RKO (cell line): ENCODE measurements around the gene SCUBE3.

Source experiments
- DNase-seq: peaks from one replicate; pipeline ENCODE4 v3.0.0-alpha.2; 2016; ENCODE audit warnings: low spot score

SCUBE3 gene

GRCh38 chr6:35181933-35182612 lies 31.7 kb upstream of the SCUBE3 start:
- DNase-seq, result peak; percentile 53

DNA sequence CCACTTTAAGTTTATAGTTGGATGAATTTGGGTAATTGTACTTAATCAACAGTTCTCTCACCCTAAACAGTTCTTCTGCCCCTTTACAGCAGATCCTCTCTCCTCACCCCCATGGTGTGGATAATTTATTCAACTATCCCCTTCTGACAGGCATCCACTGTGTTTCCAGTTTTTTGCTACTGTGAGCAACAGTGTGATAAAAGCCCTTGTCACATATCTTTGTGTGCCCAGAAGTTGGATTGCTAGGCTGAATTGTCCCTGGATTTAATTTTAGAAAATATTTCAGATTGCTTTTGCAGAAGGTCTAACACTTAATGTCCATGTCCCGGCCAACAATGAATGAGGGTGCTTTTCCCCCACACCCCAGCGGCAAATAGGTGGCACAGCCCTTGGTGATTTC lies 30.5 kb upstream of the SCUBE3 start:
- DNase-seq, result no peak

DNA sequence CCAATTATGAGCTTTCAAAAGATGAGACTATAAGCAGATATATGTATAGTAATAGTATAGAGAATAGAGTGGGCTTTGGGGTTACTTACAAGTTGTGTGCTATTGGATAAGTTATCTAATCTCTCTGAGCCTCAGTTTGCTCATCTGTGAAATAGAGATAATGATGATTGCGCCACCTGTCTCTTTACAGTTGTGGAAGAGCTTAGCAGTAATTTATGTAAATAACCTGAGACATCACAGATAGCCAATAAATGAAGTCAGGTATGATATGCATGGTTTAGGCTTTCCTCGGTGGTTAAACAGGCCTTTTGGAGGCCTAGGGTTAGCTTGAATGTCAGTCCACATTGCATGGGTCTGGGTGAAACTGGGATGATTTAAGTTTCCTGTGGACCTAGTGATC lies 29.8 kb upstream of the SCUBE3 start:
- DNase-seq, result no peak

DNA sequence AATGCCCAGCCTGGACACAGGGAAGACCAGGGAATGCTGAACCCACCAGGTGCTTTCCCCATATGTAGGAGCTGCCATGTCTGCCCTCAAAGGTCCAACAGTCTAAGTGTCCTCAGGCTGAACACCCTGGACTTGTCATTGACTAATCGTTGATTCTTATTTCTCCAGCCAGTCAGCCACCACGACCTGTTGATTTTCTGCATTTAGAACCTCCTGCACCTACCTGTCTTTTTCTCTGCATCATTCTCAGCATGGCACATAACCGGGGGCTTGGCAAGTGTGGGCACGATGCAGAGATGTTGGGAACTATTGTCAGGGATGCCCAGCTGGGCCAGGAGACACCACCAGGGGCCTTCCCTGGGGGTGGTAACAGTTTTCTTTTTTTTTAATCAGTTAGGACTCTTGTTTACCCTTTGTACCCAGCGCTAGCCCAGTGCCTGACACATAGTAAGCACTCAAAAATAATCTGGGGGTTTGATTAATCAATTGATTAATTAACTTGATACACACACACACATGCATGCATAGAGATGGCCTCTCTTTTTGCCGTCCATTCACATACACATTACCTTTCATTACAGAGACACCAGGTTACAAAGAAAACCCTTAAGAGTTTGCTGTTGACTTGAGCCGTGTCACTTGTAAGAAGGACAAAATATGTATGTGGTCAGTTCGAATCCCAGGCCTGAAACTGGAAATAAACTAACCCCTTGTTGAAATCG lies 29.0 kb upstream of the SCUBE3 start:
- no peak for DNase-seq

DNA sequence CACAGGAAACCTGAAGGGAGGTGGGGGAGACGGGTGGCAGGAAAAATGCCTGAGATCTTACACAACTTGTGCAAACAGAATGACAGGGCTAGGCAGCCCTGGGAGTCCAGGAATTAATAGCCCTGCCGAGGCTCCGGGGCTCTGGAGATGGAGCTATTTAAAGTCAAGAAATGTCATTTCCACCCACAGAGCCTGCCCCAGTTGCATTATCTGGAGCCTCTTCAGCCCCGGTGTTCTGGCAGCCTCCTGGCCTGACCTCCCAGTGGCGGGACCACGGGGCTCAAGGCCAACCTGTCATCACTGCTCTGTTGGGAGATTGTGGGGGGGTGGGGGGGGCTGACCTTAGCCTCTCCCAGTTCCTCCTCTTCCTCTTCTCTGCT lies 28.5 kb upstream of the SCUBE3 start:
- no peak for DNase-seq

- DNase-seq, result no peak
Observed at GRCh38 chr6:35185971-35186370, 27.8 kb upstream of the SCUBE3 start.

DNA sequence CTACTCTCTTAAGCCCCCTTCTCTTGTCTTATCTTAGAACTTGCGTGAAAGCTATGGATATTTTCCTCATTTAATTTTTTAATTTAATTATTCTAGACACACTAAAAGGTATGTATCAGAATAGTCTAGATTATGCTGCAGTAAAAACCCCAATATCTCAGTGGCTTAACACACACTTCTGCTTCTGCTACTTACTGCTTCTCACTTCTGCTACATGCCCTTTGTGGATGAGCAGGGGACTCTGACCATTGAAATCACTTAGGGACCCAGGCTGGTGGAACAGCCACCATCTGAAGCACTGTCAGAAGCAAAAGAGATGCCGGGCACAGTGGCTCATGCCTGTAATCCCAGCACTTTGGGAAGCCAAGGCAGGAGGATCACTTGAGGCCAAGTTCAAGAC lies 27.2 kb upstream of the SCUBE3 start:
- DNase-seq, result no peak

GRCh38 chr6:35188886-35189285 lies 24.9 kb upstream of the SCUBE3 start:
- DNase-seq, result no peak

DNA sequence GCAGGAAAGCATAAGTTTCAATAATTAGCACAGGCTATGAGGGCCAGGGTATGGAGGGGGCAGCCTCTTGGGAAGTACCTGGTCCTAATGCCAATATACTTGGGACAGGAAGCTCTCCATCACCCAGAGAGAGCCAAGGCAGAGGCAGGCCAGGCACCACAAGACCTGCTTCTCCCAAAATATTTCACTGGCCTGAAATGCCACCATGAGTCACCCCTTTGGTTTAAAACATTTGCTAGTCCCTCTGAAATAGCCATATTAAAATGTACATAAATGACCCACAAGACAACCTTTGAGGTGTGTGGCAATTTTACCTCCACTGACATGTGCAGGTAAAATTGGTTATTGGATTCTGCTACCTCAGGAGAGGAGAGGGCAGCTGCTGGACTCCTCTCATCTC lies 23.4 kb upstream of the SCUBE3 start:
- no peak for DNase-seq

DNA sequence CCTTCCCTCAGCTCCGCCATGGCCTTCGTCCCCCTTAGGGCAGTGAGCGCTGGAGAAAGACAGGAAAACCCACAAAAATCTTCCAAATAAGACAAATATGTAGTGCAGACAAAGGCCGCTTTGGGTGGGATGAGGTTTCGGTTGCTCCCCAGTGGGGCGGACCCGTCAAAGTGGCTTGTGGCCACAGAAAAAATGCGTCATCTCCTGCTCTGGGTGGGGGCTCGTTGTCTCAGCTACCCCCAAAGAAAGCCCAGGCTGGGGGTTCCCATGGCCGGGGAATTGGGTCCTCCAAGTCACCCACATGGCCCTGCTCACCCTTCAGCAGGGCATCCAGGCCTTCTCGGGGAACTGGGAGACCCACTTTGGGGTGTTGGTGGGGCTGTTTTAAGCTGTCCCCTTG lies 21.9 kb upstream of the SCUBE3 start:
- no peak for DNase-seq

GRCh38 chr6:35192301-35192860 lies 21.4 kb upstream of the SCUBE3 start:
- DNase-seq, result no peak

DNA sequence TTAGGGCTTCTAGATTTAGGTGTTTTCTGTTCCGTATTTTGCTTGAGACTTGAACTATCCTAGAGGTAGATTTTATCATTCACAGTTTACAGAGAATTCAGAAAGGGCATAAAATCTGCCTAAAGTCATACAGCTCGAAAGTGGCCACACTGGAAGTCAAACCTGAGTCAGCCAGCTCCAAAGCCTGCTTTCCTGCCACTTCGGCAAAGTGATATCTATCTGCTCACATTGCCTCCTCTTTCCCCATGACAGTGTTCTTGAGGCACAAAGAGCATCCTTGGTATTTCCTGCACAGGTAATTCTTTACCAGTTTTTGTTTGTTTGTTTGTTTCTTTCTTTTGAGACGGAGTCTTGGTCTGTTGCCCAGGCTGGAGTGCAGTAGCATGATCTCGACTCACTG lies 19.4 kb upstream of the SCUBE3 start:
- no peak for DNase-seq

- DNase-seq, result no peak
Observed at GRCh38 chr6:35195120-35195780, 18.5 kb upstream of the SCUBE3 start.

DNA sequence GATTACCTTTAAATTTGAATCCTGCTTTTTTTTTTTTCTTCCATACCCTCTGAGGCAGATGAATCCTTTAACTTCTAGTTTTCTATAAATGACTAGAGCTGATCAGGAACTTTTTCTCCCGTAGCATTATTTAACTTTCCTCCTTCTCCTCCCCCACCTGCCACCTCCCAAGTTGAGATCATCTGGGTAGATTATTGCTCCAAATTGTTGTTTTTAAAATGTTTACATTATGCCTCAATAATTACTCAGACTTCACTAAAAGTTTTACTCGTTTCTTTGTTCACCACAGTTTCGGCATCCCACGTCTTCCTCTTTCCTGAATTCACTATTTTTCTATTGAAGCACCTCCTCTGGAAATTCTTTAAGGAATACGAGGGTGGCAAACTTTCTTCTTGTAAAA lies 16.6 kb upstream of the SCUBE3 start:
- DNase-seq, result no peak

DNA sequence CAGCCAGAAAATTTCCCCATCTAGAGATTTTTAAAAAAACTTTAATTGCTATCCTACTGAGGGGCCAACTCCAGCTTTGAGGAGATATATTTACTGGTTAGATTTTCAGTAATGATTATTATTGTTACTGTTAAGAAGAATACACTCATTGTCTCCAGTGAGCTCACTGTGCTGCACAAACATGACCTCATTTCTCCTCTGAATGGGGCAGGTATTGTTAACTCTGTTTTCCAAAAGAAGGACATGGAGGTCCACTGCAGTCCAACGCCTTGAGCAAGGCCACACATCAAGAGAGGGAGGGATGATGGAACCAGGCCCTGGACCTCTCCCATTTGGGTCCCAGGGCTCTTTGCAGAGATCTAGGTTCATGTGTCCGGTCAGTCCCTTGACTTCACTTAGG lies 13.9 kb upstream of the SCUBE3 start:
- DNase-seq, result no peak

- DNase-seq, result no peak
Observed at GRCh38 chr6:35202066-35202546, 11.7 kb upstream of the SCUBE3 start.

DNA sequence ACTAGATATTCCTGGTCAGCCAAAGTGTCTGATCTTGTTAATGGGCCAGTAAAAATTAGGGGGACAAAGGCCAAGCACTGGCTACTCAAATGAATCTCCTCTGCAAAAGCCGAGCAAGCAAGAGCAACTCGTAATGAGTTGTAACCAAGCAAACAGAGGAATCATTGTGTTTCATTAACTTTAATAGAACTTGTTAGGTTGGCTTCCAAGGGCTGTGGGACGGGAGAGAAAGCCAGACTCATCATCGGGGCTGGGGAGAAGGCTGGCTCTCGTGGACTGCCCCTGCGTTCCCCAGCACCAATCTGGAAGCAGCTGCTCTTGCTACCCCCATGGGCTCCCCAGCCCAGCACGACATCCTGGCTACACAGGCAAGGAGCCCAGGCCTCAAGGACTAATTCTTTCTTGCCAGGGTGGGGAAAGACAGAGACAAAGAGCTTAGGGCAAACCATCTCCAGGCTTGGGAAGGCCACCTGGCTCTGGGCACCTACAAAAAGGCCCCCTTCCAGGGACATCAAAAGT lies 10.5 kb upstream of the SCUBE3 start:
- DNase-seq, result no peak

DNA sequence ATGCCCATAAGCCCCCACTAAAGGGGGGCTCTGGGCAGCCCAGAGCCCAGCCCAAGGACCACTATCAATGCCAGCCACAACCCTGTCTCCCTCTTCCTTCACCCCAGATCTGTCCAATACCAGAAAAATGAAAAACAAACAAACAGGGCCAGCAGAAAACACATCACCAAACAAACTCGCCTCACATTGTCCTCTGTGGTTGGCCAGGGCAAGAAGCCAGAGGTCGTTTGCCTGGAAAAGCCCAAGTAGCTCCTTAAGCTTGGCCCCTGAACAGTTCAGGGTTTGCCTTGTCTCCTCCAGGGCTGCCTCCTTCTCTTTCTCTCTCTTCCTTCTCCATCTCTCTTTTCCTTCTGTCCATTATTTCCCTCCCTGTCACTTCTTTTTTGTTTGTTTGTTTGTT lies 10.1 kb upstream of the SCUBE3 start:
- no peak for DNase-seq

DNA sequence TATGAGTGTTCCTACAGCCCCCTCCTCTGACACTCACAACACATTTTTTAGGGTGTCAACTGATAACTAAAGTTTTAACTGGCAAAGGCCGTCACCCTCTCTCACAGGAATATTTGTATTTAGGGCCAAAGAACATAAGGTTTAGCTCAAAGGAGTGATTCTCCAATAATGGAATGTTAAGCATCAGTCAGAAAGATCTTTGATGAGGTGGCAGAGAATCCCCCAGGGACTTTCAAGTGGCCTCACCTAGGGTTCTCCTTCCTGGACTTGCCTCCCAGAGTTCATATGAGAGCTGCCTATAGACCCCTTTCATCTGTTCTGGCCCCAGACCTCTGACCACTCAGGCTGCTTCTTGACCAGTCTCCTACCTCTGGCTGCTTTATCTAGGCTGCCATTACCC lies 7.4 kb upstream of the SCUBE3 start:
- DNase-seq, result no peak

- DNase-seq, result no peak
Observed at GRCh38 chr6:35208419-35208818, 5.3 kb upstream of the SCUBE3 start.

GRCh38 chr6:35209081-35209480 lies 4.7 kb upstream of the SCUBE3 start:
- DNase-seq, result no peak

DNA sequence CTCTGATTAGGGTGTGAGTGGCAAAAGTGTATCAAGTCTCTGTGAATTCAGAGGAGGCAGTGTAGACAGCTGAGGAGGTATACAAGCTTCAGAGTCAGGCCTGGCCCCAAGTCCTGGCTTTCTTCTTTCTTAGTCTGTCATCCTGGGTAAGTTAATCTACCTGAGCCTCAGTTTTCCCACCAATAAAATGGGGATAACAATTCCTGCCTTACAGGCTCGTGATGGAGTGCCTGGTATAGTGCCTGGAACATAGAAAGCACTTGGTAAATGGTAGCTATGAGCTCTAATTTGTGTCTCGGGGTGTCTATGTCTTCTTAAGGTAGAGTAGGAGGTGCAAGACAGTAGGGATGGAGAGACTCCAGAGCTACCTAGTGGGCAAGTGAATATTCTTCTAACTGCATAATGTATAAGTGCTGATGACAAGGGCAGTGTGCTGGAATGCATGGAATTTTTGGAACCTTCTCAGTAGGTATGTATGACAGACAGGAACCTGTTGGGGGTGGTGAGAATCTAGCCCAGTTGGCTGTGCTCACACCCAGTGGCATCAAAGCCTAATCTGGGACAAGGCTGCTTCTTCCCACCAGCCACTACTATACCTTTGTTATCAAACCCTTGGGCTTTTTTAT lies 4.0 kb upstream of the SCUBE3 start:
- no peak for DNase-seq
